ENCODE data around the gene HLA-DRA.
"Not testable (repeated sequence)": the region's sequence is repeated elsewhere in the genome, so short reads cannot be mapped to it uniquely, and the experiment has no call there.

HLA-DRA gene

DNA sequence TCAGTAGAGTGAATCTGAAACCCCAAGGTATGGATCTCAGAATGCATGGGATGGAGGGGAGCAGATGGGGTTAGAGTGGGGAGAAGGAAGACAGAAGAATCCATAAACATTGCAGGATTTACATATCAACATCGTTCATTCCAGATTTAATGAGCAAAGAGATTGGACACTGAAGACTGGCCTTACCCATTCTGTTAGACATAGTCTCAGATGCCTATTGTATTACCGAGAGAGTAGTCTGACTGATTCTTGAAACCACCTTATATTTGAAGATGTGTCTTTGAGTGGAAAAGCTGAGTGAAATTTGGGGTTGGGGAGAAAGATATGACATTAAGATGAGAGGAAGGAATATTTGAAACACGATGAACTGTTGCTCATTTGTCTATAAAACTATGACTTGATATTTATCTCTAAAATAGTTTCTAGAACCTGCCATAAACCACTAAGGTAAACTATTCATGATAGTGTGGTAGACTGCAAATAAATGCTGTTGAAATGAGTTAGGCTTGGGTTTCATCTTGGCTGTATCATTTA lies 5.7 kb downstream of the HLA-DRA start:
- peaks cover 16% of the 10 kb centered on the region for H3K36me3 Mint-ChIP-seq
- peak; percentile 43 for ATAC-seq
- H3K9me3 Mint-ChIP-seq: no peaks in the 10 kb centered on the region
- no peak overlapping the region for H3K27ac Mint-ChIP-seq
- no peak overlapping the region for H3K4me3 Mint-ChIP-seq
- no peak for DNase-seq (ENCODE audit: low spot score in 2 of 2)
- peaks cover 5% of the 10 kb centered on the region for H3K4me1 Mint-ChIP-seq

DNA sequence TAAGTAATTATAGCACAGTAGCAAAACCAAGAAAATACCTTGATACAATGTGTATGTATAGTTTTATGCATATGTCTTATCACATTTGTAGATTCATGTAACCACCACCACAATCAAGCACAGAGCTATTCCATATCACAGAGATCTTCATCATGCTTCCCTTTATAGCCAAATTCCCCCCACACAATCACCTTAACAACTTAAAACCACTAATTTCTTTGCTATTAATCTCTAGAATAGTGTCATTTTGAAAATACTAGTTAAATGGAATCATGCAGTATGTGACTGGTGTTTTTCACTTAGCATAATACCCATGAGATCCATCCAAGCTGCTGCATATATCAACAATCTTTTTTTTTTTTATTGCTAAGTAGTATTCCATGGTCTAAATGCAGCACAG lies 8.2 kb downstream of the HLA-DRA start:
- ATAC-seq: peak; percentile 34
- Mint-ChIP-seq H3K9me3 (peaks cover 2% of the 10 kb centered on the region), H3K4me1 (peaks cover 5% of the 10 kb centered on the region)

DNA sequence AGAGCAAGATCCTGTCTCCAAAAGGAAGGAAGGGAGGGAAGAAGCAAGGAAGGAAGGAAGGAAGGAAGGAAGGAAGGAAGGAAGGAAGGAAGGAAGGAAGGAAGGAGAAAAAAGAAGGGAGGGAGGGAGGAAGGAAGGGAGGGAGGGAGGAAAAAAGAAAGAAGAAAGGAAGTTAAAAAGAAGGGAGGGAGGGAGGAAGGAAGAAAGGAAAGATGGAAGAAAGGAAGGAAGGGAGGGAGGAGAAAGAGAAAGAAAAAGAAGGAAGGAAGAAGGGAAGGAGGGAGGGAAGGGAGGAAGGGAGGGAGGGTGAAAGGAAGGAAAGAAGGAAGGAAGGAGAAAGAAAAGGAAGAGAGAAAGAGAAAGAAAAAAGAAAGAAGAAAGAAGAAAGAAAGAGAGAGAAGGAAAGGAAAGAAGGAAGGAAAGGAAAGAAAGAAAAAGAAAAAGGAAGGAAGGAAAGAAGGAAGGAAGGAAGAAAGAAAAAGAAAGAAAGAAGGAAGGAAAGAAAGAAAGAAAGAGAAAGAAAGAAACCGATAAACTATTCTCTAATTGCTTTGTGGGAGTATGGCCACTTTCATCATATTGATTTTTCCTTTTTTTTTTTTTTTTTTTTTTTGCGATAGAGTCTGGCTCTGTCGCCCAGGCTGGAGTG lies 9.5 kb downstream of the HLA-DRA start:
- ATAC-seq (no peak), DNase-seq (ENCODE audit: low spot score in 2 of 2) (no peak)
- Mint-ChIP-seq H3K36me3 (no peaks in the 10 kb centered on the region), H3K4me3 (no peak overlapping the region), H3K27ac (no peak overlapping the region), H3K9me3 (peaks cover 2% of the 10 kb centered on the region), H3K4me1 (peaks cover 5% of the 10 kb centered on the region)

More for the DNA sequence above, 8.2 kb downstream of the HLA-DRA start:
- no peak overlapping the region for H3K27ac Mint-ChIP-seq
- DNase-seq (ENCODE audit: low spot score in 2 of 2): no peak
- peaks cover 9% of the 10 kb centered on the region for H3K36me3 Mint-ChIP-seq
- no peak overlapping the region for H3K4me3 Mint-ChIP-seq

DNA sequence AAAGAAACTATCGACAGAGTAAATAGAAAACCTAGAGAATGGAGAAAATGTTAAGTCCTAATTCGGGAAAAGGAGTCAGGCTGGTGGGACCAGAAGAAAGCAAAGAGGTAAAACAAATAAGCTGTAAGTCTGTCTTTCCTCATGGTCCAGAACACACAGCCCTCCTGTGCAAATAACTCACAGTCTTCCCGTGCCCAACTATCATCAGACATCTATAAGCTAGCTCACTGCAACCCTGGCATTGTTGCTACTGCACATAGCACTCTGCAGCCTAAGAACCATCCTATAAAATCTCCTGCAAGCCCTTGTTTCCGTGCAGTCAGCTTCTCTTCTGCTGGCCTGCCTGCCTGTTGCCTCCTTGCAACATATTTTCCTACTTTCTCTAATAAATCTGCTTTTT lies 17.4 kb downstream of the HLA-DRA start:
- ATAC-seq (no peak), DNase-seq (ENCODE audit: low spot score in 2 of 2) (no peak)
- Mint-ChIP-seq H3K4me3 (no peak overlapping the region), H3K9me3 (peaks cover 2% of the 10 kb centered on the region), H3K27ac (no peak overlapping the region), H3K36me3 (no peaks in the 10 kb centered on the region), H3K4me1 (no peaks in the 10 kb centered on the region)

DNA sequence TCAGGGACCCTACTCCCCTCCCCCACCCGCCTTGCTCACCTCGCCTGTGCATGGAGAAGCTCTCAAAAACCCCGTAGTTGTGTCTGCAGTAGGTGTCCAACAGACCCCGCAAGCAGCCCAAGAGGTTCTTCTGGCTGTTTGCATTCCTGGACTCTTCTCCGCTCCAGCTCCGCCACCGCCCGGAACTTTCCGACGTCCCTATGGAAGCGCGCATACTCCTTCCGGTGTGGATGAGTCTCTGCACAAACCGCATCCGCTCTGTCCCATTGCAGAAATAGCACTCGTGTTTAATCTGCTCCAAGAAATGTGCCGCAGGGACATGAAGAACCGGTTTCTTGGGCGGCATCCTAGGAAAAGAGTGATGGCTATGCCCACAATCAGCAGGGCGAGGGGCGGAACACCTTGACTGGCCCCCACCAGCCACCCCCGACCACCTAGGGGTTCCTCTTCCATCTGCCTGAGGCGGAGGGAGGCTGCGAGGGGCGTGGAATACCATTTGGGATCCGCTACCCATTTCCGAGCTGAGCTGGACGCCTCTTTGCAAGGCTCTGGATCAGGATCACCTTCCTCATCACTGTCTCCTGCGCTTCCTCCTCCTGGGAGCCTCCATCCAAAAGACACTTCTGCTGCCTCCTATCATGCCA lies 20.2 kb downstream of the HLA-DRA start:
- Mint-ChIP-seq H3K27ac (no peak overlapping the region), H3K9me3 (peaks cover 3% of the 10 kb centered on the region), H3K4me1 (peaks cover 6% of the 10 kb centered on the region), H3K4me3 (peak overlapping the region; percentile 21), H3K36me3 (no peaks in the 10 kb centered on the region)
- ATAC-seq (no peak), DNase-seq (ENCODE audit: low spot score in 2 of 2) (no peak)

DNA sequence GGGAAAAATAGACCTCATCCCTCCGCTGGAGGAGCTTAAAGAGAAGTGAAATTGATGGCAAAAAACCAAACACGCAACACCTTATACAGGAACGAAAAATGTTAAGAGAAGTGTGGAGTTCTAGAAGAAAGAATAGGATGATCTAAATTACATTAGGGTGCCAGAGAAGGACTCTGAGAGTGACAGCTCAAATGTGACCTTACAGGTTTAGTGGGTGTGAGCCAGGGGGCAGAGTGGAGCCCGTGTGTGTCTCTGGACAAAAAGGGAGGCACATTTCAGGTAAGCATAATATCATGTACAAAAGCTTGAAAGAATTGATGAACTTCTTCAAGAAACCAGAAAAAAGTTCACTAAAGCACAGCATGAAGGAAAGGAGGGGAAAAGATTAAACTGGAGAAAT lies 20.8 kb downstream of the HLA-DRA start:
- ATAC-seq (no peak), DNase-seq (ENCODE audit: low spot score in 2 of 2) (no peak)
- no peaks in the 10 kb centered on the region for H3K36me3 Mint-ChIP-seq
- H3K4me3 Mint-ChIP-seq: no peak overlapping the region
- H3K4me1 Mint-ChIP-seq: peaks cover 6% of the 10 kb centered on the region
- peaks cover 6% of the 10 kb centered on the region for H3K9me3 Mint-ChIP-seq
- H3K27ac Mint-ChIP-seq: no peak overlapping the region

DNA sequence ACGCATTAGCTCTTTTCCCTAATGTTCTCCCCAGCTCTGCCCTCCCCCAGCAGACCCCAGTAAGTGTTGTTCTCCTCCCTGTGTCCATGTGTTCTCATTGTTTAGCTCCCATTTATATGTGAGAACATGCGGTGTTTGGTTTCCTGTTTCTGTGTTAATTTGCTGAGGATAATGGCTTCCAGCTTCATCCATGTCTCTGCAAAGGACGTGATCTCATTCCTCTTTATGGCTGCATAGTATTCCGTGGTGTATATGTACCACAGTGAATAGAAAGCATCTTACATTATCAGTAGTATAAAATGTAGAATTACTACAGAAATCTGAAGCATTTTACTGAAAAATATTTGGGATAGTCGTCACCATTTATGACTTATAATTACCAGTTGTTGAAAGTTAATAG lies 21.8 kb downstream of the HLA-DRA start:
- H3K4me3 Mint-ChIP-seq: no peak overlapping the region
- H3K36me3 Mint-ChIP-seq: no peaks in the 10 kb centered on the region
- H3K27ac Mint-ChIP-seq: no peak overlapping the region
- peaks cover 6% of the 10 kb centered on the region for H3K4me1 Mint-ChIP-seq
- H3K9me3 Mint-ChIP-seq: peaks cover 6% of the 10 kb centered on the region
- ATAC-seq (no peak), DNase-seq (ENCODE audit: low spot score in 2 of 2) (no peak)

DNA sequence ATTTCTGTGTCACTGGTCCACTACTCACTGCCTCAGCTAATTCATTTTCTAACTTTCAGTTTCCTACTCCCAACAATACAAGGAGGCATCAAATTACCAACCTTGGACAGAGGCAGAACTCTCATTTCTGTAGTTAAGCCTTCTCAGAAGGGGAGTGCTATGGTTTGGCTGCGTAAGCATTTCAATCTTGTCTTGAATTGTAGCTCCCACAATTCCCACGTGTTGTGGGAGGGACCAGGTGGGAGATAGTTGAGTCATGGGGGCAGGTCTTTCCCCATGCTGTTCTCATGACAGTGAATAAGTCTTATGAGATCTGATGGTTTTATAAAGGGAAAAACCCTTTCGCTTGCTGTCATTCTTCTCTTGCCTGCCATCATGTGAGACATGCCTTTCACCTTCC lies 22.9 kb downstream of the HLA-DRA start:
- Mint-ChIP-seq H3K9me3 (peaks cover 11% of the 10 kb centered on the region), H3K36me3 (no peaks in the 10 kb centered on the region), H3K4me1 (peaks cover 6% of the 10 kb centered on the region), H3K4me3 (no peak overlapping the region), H3K27ac (no peak overlapping the region)
- DNase-seq (ENCODE audit: low spot score in 2 of 2) (peak; percentile 23 to 84), ATAC-seq (peak; percentile 98)

DNA sequence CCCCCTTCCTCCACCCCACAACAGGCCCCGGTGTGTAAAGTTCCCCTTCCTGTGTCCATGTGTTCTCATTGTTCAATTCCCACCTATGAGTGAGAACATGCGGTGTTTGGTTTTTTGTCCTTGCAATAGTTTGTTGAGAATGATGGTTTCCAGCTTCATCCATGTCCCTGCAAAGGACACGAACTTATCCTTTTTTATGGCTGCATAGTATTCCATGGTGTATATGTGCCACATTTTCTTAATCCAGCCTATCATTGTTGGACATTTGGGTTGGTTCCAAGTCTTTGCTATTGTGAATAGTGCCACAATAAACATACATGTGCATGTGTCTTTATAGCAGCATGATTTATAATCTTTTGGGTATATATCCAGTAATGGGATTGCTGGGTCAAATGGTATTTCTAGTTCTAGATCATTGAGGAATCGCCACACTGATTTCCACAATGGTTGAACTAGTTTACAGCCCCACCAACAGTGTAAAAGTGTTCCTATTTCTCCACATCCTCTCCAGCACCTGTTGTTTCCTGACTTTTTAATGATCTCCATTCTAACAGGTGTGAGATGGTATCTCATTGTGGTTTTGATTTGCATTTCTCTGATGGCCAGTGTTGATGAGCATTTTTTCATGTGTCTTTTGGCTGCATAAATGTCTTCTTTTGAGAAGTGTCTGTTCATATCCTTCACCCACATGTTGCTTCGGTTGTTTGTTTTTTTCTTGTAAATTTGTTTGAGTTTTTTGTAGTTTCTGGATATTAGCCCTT lies 28.2 kb downstream of the HLA-DRA start:
- not testable (repeated sequence) for H3K27ac Mint-ChIP-seq; DNase-seq (ENCODE audit: low spot score in 2 of 2); ATAC-seq; H3K4me1 Mint-ChIP-seq; H3K36me3 Mint-ChIP-seq; H3K4me3 Mint-ChIP-seq
- H3K9me3 Mint-ChIP-seq: peaks cover 11% of the 10 kb centered on the region

DNA sequence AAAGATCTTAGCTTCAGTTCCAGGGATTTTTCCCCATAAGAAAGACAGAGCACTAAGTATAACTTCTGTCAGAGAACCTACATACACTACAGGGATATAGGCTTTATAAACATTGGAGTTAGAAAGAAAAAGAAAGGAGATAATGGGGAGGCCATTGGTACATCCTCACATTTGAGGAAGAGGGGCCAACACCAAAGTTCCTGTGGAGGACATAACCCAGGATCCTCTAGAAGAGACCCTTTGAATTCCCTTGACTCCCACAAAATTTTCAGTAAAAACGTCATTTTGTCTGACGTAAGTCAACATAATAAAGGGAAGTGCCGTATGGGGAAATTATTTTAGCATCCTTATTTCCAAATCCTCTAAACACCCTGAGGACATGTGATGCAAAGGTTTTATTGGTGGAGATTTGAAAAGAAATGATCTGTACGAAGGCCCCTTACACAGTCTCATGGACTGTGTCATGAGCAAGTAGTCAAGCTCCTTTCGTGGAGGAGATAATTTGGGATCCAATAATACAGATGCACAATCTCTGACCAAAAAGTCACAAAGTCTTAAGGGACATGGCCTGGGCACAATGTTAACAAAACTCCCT lies 33.2 kb downstream of the HLA-DRA start:
- peaks cover 5% of the 10 kb centered on the region for H3K4me1 Mint-ChIP-seq
- no peaks in the 10 kb centered on the region for H3K9me3 Mint-ChIP-seq
- no peak overlapping the region for H3K27ac Mint-ChIP-seq
- no peaks in the 10 kb centered on the region for H3K36me3 Mint-ChIP-seq
- ATAC-seq (no peak), DNase-seq (ENCODE audit: low spot score in 2 of 2) (no peak)
- no peak overlapping the region for H3K4me3 Mint-ChIP-seq

DNA sequence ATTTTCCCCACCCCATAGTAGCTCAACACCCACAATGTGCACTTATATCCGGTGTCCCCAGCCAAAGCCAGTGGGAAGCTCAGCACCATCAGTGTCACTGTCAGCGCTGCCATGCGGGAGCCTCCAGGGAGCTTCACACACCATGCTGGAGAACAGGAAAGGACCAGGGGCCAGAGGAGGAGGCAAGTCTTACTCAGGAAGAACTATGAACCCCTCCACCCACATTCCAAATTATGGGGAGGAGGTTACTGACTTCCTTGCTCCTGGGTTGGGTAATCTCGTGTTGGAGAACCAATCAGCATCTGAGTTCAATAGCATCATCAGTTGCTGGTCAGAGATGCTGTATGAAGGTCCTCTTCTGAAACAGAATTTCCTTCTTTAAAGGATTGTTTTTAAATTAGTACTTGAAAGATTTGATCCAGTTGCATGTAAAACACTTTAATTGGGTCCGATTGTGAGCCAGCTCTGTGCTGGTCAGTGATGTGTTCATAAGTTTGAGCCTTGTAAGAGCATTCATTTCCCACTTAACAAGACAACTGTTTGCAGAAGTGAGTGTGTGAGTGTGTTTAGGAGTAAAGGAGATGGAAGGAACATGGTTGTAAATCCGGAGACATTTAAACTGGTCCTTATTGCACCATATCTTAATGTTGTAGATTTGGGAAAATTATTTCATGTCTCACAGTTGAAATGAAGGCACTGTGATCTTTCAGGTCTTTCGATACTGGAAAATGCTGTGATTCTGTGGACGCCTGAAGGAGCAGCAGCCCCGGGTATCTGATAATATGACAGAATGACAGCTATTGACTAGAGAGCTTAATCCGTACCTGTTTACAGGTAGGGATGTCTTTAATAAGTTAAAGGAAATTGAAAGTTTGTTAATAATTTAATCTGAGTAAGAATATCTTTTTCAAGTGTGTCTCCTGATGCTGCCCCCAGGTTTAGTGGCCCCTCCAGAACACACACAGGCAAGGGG lies 34.0 kb downstream of the HLA-DRA start:
- peak overlapping the region; percentile 79 for H3K27ac Mint-ChIP-seq
- H3K9me3 Mint-ChIP-seq, H3K36me3 Mint-ChIP-seq, H3K4me1 Mint-ChIP-seq, H3K4me3 Mint-ChIP-seq: not testable (repeated sequence)
- DNase-seq (ENCODE audit: low spot score in 2 of 2): peak in 1 of 2 donors; percentile 62
- peak; percentile 93 for ATAC-seq

DNA sequence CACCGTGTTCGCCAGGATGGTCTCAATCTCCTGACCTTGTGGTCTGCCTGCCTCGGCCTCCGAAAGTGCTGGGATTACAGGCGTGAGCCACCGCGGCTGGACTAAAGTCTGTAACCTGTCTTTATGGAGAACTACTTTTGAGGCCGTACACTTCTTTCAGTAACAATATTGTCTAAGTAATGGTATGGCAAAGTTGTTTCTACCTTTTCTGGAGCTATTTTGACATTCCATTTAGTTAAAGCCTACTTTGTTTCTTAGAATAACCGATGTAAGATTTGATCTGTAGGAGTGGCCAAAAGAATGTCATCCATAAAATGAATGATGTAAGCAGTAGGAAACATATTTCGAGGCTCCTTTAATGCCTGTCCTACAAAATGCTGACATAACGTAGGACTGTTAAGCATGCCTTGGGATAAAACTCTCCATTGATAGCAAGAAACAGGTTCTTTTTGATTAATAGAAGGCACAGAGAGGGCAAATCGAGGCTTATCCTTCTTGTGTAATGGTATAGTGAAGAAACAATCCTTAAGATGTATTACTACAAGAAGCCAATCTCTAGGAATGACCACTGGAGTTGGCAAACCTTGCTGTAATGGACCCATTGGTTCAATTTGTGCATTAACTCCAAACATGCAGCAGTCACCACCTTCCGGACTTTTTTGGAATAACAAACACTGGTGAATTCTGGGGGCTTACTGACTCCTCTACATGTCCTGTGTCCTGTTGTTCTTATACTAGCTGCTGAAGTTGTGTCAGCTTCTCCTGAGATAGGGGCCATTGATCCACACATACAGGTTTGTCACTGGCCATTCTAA lies 35.9 kb downstream of the HLA-DRA start:
- H3K9me3 Mint-ChIP-seq: no peaks in the 10 kb centered on the region
- H3K4me3 Mint-ChIP-seq: no peak overlapping the region
- DNase-seq (ENCODE audit: low spot score in 2 of 2) (no peak), ATAC-seq (no peak)
- peaks cover 5% of the 10 kb centered on the region for H3K4me1 Mint-ChIP-seq
- no peak overlapping the region for H3K27ac Mint-ChIP-seq
- no peaks in the 10 kb centered on the region for H3K36me3 Mint-ChIP-seq

DNA sequence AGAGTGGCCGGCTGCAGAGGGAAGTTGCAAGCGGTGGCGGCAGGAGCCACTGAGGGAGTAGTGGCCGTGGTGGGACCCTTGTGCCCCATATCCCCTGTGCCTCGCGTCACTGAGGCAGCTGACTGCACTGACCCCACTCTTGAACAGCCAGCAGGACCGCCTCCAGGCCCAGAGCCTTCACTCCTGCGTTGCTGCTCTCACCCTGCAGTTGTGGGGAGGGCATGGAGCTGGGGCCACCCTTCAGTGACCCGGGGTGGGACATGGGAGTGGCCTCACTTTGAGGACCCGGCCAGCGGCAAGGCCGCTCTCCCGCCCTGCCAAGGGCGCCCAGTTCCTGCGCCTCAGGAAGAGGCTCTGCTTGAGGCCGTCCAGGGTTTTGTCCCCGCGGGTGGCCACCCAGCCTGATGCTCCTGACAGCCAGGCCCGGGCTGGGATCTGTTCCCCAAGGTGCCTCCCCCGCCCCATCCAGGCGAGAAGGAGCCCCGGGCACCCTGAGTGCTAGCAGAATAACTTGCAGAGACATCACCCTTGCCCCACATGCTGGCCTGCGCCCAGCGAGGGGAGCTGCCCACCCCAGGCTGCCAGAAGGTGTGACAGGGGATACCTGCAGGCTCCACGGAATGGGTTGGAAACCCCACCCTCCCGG lies 44.4 kb downstream of the HLA-DRA start:
- no peak overlapping the region for H3K4me3 Mint-ChIP-seq
- H3K27ac Mint-ChIP-seq: no peak overlapping the region
- DNase-seq (ENCODE audit: low spot score in 2 of 2): no peak
- no peak for ATAC-seq
- no peaks in the 10 kb centered on the region for H3K36me3 Mint-ChIP-seq
- no peaks in the 10 kb centered on the region for H3K9me3 Mint-ChIP-seq
- H3K4me1 Mint-ChIP-seq: no peaks in the 10 kb centered on the region

Measured in stimulated activated effector memory CD8-positive, alpha-beta T cell treated with anti-CD3 and anti-CD28 coated beads, Interleukin-12 subunit alpha, Interleukin-12 subunit beta, amount 100 ng/mL, for 72 hours (primary cell).